Activated CD8-positive, alpha-beta T cell treated with anti-CD3 and anti-CD28 coated beads for 36 hours (primary cell): ENCODE measurements around the gene AQP7. TPM values are rescaled to one million over a fixed set of nuclear protein-coding genes. Genes with fewer than 3 reads are reported as not detected.

Source experiments
- ATAC-seq: fragments of 200-7000 bp; cut with Tn5 transposase; one replicate; pipeline ENCODE4 v1.10.0; 2021; ENCODE audit warnings: mild to moderate bottlenecking, moderate library complexity
- CTCF ChIA-PET: fragments of 350-600 bp; sonication (Branson Sonifier 250); formaldehyde crosslinking; loops from one replicate; lab custom pipeline; 2021; ENCODE audit warnings: antibody characterized with exemption; lab: Charles Lee
- POLR2A ChIA-PET: fragments of 350-600 bp; sonication (Branson Sonifier 250); formaldehyde crosslinking; loops from one replicate; lab custom pipeline; 2021; ENCODE audit warnings: antibody characterized with exemption; lab: Charles Lee
- DNase-seq: peaks from one replicate; pipeline ENCODE4 v3.0.0-alpha.2; 2020
- H3K27ac Mint-ChIP-seq: one replicate; pipeline ENCODE4 v1.8.0; 2021; ENCODE audit warnings: mild to moderate bottlenecking, mixed read lengths
- H3K27me3 Mint-ChIP-seq: one replicate; pipeline ENCODE4 v1.8.0; 2021; ENCODE audit warnings: mixed read lengths
- H3K36me3 Mint-ChIP-seq: one replicate; pipeline ENCODE4 v1.8.0; 2021; ENCODE audit warnings: low read depth, mixed read lengths
- H3K4me1 Mint-ChIP-seq: one replicate; pipeline ENCODE4 v1.8.0; 2021; ENCODE audit warnings: low read depth, mixed read lengths
- H3K4me3 Mint-ChIP-seq: one replicate; pipeline ENCODE4 v1.8.0; 2021; ENCODE audit warnings: mild to moderate bottlenecking, moderate library complexity, mixed read lengths
- H3K9me3 Mint-ChIP-seq: one replicate; pipeline ENCODE4 v1.8.0; 2021; ENCODE audit warnings: mixed read lengths
- CTCF ChIP-seq: fragments of 200-600 bp; IDR thresholded peaks from one replicate; pipeline ENCODE4 v1.8.0; 2022; ENCODE audit warnings: antibody characterized with exemption, mild to moderate bottlenecking
- intact Hi-C: fragments of 100-400 bp; cut with micrococcal nuclease; formaldehyde crosslinking; loops from one replicate; pipeline ENCODE4 v1.10.0; 2022
- total RNA-seq, 2 experiments: library from RNA; stranded (reverse); gene quantifications; one replicate each; pipeline ENCODE4 v1.2.3, GENCODE V29; 2021

AQP7 gene
- total RNA-seq, 2 experiments from 2014 or later, result not detected

- ChIA-PET POLR2A (no interaction called here), CTCF (interaction anchor here (1.0 to 1.5 kb wide), 5 partner anchors 28 to 54 kb away, joined by 3 to 4 read pairs (median 4); partner anchors contain the start of gene NOL6)
- intact Hi-C loops, result loop anchor here (5.0 kb wide), 1 partner anchor 32 kb away; no protein-coding TSS in a partner anchor
Observed at GRCh38 chr9:33419708-33420303, 17.4 kb upstream of the AQP7 start.

GRCh38 chr9:33418090-33418489 lies 15.7 kb upstream of the AQP7 start:
- H3K36me3 Mint-ChIP-seq, result no peaks in the 10 kb centered on the region
- ATAC-seq (no peak), DNase-seq (no peak)
- H3K4me3 Mint-ChIP-seq, result no peak overlapping the region
- no peaks in the 10 kb centered on the region for H3K9me3 Mint-ChIP-seq
- no peak overlapping the region for H3K27ac Mint-ChIP-seq
- TF ChIP-seq CTCF, result no peak
- H3K27me3 Mint-ChIP-seq, result no peaks in the 10 kb centered on the region
- intact Hi-C loops, result loop anchor here (5.0 kb wide), 1 partner anchor 34 kb away; no protein-coding TSS in a partner anchor
- ChIA-PET POLR2A (no interaction called here), CTCF (interaction anchor here (1.7 to 5.6 kb wide), 3 partner anchors 15 to 55 kb away, joined by 5 to 52 read pairs (median 34); partner anchors contain the start of gene NOL6)
- peaks cover 41% of the 10 kb centered on the region for H3K4me1 Mint-ChIP-seq

More at GRCh38 chr9:33419708-33420303, 17.4 kb upstream of the AQP7 start:
- no peak for ATAC-seq
- Mint-ChIP-seq H3K27ac (no peak overlapping the region), H3K4me1 (peaks cover 34% of the 10 kb centered on the region), H3K4me3 (no peak overlapping the region), H3K36me3 (no peaks in the 10 kb centered on the region), H3K9me3 (no peaks in the 10 kb centered on the region), H3K27me3 (no peaks in the 10 kb centered on the region)
- no peak for DNase-seq
- TF ChIP-seq CTCF, result no peak

- DNase-seq (peak; percentile 22), ATAC-seq (no peak)
- POLR2A ChIA-PET, result no interaction called here
- CTCF ChIA-PET, result interaction anchor here (1.0 to 5.6 kb wide), 9 partner anchors 14 to 169 kb away, joined by 3 to 52 read pairs (median 22); partner anchors contain the start of gene NOL6
- Mint-ChIP-seq H3K36me3 (no peaks in the 10 kb centered on the region), H3K9me3 (no peaks in the 10 kb centered on the region), H3K27me3 (no peaks in the 10 kb centered on the region), H3K27ac (peak overlapping the region; percentile 63), H3K4me1 (peaks cover 41% of the 10 kb centered on the region), H3K4me3 (no peak overlapping the region)
- TF ChIP-seq CTCF, result no peak
- intact Hi-C loops, result loop anchor here (5.0 kb wide), 1 partner anchor 35 kb away; no protein-coding TSS in a partner anchor
Observed at GRCh38 chr9:33416996-33417395, 14.6 kb upstream of the AQP7 start.

- Mint-ChIP-seq H3K27ac (peak overlapping the region; percentile 91), H3K9me3 (no peaks in the 10 kb centered on the region), H3K4me3 (peak overlapping the region; percentile 25), H3K36me3 (no peaks in the 10 kb centered on the region), H3K4me1 (peaks cover 41% of the 10 kb centered on the region), H3K27me3 (no peaks in the 10 kb centered on the region)
- ChIA-PET CTCF (interaction anchor here (0.7 to 5.6 kb wide), 33 partner anchors 9 to 344 kb away, joined by 3 to 52 read pairs (median 5); partner anchors contain the start of genes ANKRD18B, AQP3, AQP7 and NFX1), POLR2A (interaction anchor here (0.8 to 1.4 kb wide), 9 partner anchors 23 to 151 kb away, joined by 3 to 11 read pairs (median 3); partner anchors contain the start of genes AQP3, BAG1, CHMP5 and NOL6)
- intact Hi-C loops, result loop anchor here (5.0 kb wide), 1 partner anchor 37 kb away; no protein-coding TSS in a partner anchor
- DNase-seq (peak; percentile 97), ATAC-seq (peak; percentile 92)
- TF ChIP-seq CTCF, result peak; percentile 79
Observed at GRCh38 chr9:33415501-33416038, 13.2 kb upstream of the AQP7 start.
